ENCODE results near the gene DCXR. TPM values are rescaled to one million over a fixed set of nuclear protein-coding genes. Genes with fewer than 3 reads are reported as not detected.

The DCXR gene
- total RNA-seq, 4 donors from 2014 or later, result 49.4 to 117 (median 71.3) TPM

- peaks cover 4 to 20% (median 17%) of the 10 kb centered on the region in 4 donors for H3K4me1 ChIP-seq
- intact Hi-C loops (cut with DNase I; ENCODE audit: low total_unique reads), result loop anchor here (1.0 to 5.0 kb wide), 2 partner anchors 124 to 468 kb away; no protein-coding TSS in a partner anchor
- H3K27me3 ChIP-seq, result peaks cover 9% of the 10 kb centered on the region
- peak overlapping the region in 2 of 4 donors; percentile 49 to 61 for H3K4me3 ChIP-seq
- no peaks in the 10 kb centered on the region for H3K9me3 ChIP-seq
- TF ChIP-seq EP300 (IDR thresholded peaks at IDR 0.05; ENCODE audit: low read depth) (no peak), POLR2AphosphoS5 (IDR thresholded peaks at IDR 0.05) (no peak), POLR2A (IDR thresholded peaks at IDR 0.05) (no peak)
- TF ChIP-seq, protein P1, sequence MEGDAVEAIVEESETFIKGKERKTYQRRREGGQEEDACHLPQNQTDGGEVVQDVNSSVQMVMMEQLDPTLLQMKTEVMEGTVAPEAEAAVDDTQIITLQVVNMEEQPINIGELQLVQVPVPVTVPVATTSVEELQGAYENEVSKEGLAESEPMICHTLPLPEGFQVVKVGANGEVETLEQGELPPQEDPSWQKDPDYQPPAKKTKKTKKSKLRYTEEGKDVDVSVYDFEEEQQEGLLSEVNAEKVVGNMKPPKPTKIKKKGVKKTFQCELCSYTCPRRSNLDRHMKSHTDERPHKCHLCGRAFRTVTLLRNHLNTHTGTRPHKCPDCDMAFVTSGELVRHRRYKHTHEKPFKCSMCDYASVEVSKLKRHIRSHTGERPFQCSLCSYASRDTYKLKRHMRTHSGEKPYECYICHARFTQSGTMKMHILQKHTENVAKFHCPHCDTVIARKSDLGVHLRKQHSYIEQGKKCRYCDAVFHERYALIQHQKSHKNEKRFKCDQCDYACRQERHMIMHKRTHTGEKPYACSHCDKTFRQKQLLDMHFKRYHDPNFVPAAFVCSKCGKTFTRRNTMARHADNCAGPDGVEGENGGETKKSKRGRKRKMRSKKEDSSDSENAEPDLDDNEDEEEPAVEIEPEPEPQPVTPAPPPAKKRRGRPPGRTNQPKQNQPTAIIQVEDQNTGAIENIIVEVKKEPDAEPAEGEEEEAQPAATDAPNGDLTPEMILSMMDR (IDR thresholded peaks at IDR 0.05), result no peak
- no peak for DNase-seq
- WGBS, 2 donors (ENCODE audit: low coverage in 1 of 2), result 59% methylated on average over 29 of the region's 31 CpGs; no CpG with 5 or more reads in 1 of the 2 donors
- in situ Hi-C loops (cut with MboI; ENCODE audit: low pct_ligation_motif_present in 1 of 4, low pct_unique_long_range_greater_than_20kb in 1 of 4, low sequenced_read_pairs in 3 of 4), result loop anchor here (5.0 to 25.0 kb wide), 3 partner anchors 125 to 132 kb away; no protein-coding TSS in a partner anchor
- H3K27ac ChIP-seq, result peak overlapping the region in 1 of 4 donors; percentile 90
- H3K36me3 ChIP-seq, result no peaks in the 10 kb centered on the region
Observed at GRCh38 chr17:82029990-82030469, 7.5 kb downstream of the DCXR start.

DNA sequence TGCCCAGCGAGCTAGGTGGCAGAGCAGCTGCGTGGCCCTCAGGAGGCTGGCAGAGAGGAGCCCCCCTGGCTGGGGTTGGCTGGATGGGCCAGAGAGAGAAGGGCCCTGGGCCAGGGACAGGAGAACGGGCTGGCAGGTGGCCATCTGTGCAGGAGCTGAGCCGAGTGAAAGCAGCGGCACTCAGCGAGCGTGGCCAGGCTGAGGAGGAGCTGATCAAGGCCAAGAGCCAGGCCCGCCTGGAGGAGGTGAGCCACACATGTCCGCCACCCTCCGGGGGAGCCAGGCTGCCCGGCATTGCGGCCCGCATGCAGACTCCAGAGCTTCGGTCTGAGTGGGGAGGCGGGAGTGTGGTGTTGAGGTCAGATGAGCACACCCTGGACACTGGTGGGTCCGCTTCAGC is 8.1 kb downstream of the DCXR start:
- Histone ChIP-seq H3K27ac (no peak overlapping the region), H3K36me3 (no peaks in the 10 kb centered on the region), H3K4me1 (peaks cover 4 to 25% (median 18%) of the 10 kb centered on the region in 4 donors), H3K27me3 (peaks cover 9% of the 10 kb centered on the region), H3K4me3 (no peak overlapping the region), H3K9me3 (no peaks in the 10 kb centered on the region)
- TF ChIP-seq POLR2A (IDR thresholded peaks at IDR 0.05) (no peak), POLR2AphosphoS5 (IDR thresholded peaks at IDR 0.05) (no peak), EP300 (IDR thresholded peaks at IDR 0.05; ENCODE audit: low read depth) (no peak)
- TF ChIP-seq, protein P1 (IDR thresholded peaks at IDR 0.05), result no peak
- in situ Hi-C loops (cut with MboI; ENCODE audit: low pct_ligation_motif_present in 1 of 4, low pct_unique_long_range_greater_than_20kb in 1 of 4, low sequenced_read_pairs in 3 of 4) (loop anchor here in 3 of 4 donors (5.0 to 25.0 kb wide), 2 partner anchors 128 to 133 kb away; no protein-coding TSS in a partner anchor), intact Hi-C loops (cut with DNase I; ENCODE audit: low total_unique reads) (no loop called here)
- DNase-seq, result no peak
- WGBS, 2 donors (ENCODE audit: low coverage in 1 of 2), result 90% methylated on average over 9 of the region's 16 CpGs; no CpG with 5 or more reads in 1 of the 2 donors

DNA sequence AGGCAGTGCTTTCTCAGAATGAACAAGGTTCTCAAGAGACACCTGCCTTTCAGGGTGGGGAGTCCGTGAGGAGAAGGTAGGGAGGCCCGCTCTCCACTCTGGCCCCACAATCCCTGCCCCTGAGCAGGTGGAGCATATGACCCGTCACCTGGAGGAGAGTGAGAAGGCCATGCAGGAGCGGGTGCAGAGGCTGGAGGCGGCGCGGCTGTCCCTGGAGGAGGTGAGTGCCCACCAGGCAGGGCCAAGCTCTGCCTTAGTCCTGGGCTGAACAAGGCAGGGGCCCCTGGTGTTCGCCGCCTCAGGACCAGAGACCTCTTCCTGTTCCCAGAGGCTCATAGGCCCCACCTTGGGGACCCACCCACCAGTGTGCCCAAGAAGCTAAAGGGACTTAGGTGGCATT is 8.5 kb downstream of the DCXR start:
- Histone ChIP-seq H3K27me3 (peaks cover 9% of the 10 kb centered on the region), H3K4me3 (no peak overlapping the region), H3K4me1 (peaks cover 6 to 30% (median 22%) of the 10 kb centered on the region in 4 donors), H3K9me3 (no peaks in the 10 kb centered on the region), H3K36me3 (no peaks in the 10 kb centered on the region), H3K27ac (no peak overlapping the region)
- in situ Hi-C loops (cut with MboI; ENCODE audit: low pct_ligation_motif_present in 1 of 4, low pct_unique_long_range_greater_than_20kb in 1 of 4, low sequenced_read_pairs in 3 of 4), result loop anchor here in 3 of 4 donors (5.0 to 25.0 kb wide), 2 partner anchors 128 to 133 kb away; no protein-coding TSS in a partner anchor
- 98% methylated on average over 9 of the region's 9 CpGs; no CpG with 5 or more reads in 1 of the 2 donors for WGBS, 2 donors (ENCODE audit: low coverage in 1 of 2)
- no peak for DNase-seq
- TF ChIP-seq, protein P1 (IDR thresholded peaks at IDR 0.05), result no peak
- no peak for TF ChIP-seq POLR2AphosphoS5 (IDR thresholded peaks at IDR 0.05)
- TF ChIP-seq EP300 (IDR thresholded peaks at IDR 0.05; ENCODE audit: low read depth), result no peak
- no peak for TF ChIP-seq POLR2A (IDR thresholded peaks at IDR 0.05)
- intact Hi-C loops (cut with DNase I; ENCODE audit: low total_unique reads), result no loop called here

DNA sequence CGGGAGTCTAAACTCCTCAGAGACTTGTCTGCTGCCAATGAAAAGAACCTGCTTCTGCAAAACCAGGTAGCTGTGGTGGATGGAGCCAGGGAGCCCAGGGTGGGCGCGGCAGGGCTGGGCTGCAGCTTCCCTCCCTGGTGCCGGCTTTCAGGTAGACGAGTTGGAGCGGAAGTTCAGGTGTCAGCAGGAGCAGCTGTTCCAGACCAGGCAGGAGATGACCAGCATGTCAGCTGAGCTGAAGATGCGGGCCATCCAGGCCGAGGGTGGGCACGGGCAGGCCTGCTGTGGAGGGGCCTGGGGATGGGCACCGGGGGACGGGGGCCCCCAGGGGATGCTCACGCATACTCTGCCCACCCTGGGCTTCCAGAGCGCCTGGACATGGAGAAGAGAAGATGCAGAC is 9.3 kb downstream of the DCXR start:
- no peaks in the 10 kb centered on the region for H3K9me3 ChIP-seq
- TF ChIP-seq POLR2A (IDR thresholded peaks at IDR 0.05) (no peak), EP300 (IDR thresholded peaks at IDR 0.05; ENCODE audit: low read depth) (no peak), POLR2AphosphoS5 (IDR thresholded peaks at IDR 0.05) (no peak)
- TF ChIP-seq, protein P1 (IDR thresholded peaks at IDR 0.05), result no peak
- no peak overlapping the region for H3K4me3 ChIP-seq
- peaks cover 9% of the 10 kb centered on the region for H3K27me3 ChIP-seq
- DNase-seq, result no peak
- H3K36me3 ChIP-seq, result no peaks in the 10 kb centered on the region
- intact Hi-C loops (cut with DNase I; ENCODE audit: low total_unique reads) (no loop called here), in situ Hi-C loops (cut with MboI; ENCODE audit: low pct_ligation_motif_present in 1 of 4, low pct_unique_long_range_greater_than_20kb in 1 of 4, low sequenced_read_pairs in 3 of 4) (loop anchor here in 3 of 4 donors (5.0 to 25.0 kb wide), 2 partner anchors 129 to 134 kb away; no protein-coding TSS in a partner anchor)
- 97% methylated on average over 13 of the region's 13 CpGs; no CpG with 5 or more reads in 1 of the 2 donors for WGBS, 2 donors (ENCODE audit: low coverage in 1 of 2)
- peaks cover 10 to 36% (median 26%) of the 10 kb centered on the region in 4 donors for H3K4me1 ChIP-seq
- H3K27ac ChIP-seq, result no peak overlapping the region

Data from transverse colon (tissue), 4 donors.